ENCODE measurements around the gene EIF4EBP2. TPM values are rescaled to one million over a fixed set of nuclear protein-coding genes. Genes with fewer than 3 reads are reported as not detected.

EIF4EBP2 gene, protein sequence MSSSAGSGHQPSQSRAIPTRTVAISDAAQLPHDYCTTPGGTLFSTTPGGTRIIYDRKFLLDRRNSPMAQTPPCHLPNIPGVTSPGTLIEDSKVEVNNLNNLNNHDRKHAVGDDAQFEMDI
- 32.9 TPM for total RNA-seq
- polyA plus RNA-seq (ENCODE audit: insufficient read depth in 1 of 8, insufficient read length in 8 of 8, low replicate concordance in 1 of 8) = 10 to 100 TPM; 43.0 to 69.8 (median 62.0) TPM
- long read RNA-seq, donor 1, full-length matches to known transcripts = 19 of 19 reads
- long read RNA-seq, donor 1, partial matches to known transcripts = 0 of 19 reads
- long read RNA-seq, donor 1, other reads (novel, unspliced or antisense) = 0 of 19 reads
- long read RNA-seq, donor 2, full-length matches to known transcripts = 3 of 3 reads
- long read RNA-seq, donor 2, partial matches to known transcripts = 0 of 3 reads
- long read RNA-seq, donor 2, other reads (novel, unspliced or antisense) = 0 of 3 reads
- long read RNA-seq, donor 3, full-length matches to known transcripts = 46 of 46 reads
- long read RNA-seq, donor 3, partial matches to known transcripts = 0 of 46 reads
- long read RNA-seq, donor 3, other reads (novel, unspliced or antisense) = 0 of 46 reads
- long read RNA-seq, donor 4, full-length matches to known transcripts = 42 of 49 reads
- long read RNA-seq, donor 4, partial matches to known transcripts = 7 of 49 reads
- long read RNA-seq, donor 4, other reads (novel, unspliced or antisense) = 0 of 49 reads
- long read RNA-seq, donor 5, full-length matches to known transcripts = 72 of 92 reads
- long read RNA-seq, donor 5, partial matches to known transcripts = 20 of 92 reads
- long read RNA-seq, donor 5, other reads (novel, unspliced or antisense) = 0 of 92 reads
- long read RNA-seq, donor 6, full-length matches to known transcripts = 54 of 117 reads
- long read RNA-seq, donor 6, partial matches to known transcripts = 63 of 117 reads
- long read RNA-seq, donor 6, other reads (novel, unspliced or antisense) = 0 of 117 reads
- long read RNA-seq, donor 7, full-length matches to known transcripts = 52 of 63 reads
- long read RNA-seq, donor 7, partial matches to known transcripts = 11 of 63 reads
- long read RNA-seq, donor 7, other reads (novel, unspliced or antisense) = 0 of 63 reads
- long read RNA-seq, donor 8, full-length matches to known transcripts = 20 of 27 reads
- long read RNA-seq, donor 8, partial matches to known transcripts = 7 of 27 reads
- long read RNA-seq, donor 8, other reads (novel, unspliced or antisense) = 0 of 27 reads
- long read RNA-seq, donor 9, full-length matches to known transcripts = 33 of 39 reads
- long read RNA-seq, donor 9, partial matches to known transcripts = 6 of 39 reads
- long read RNA-seq, donor 9, other reads (novel, unspliced or antisense) = 0 of 39 reads
- long read RNA-seq, donor 10, full-length matches to known transcripts = 67 of 80 reads
- long read RNA-seq, donor 10, partial matches to known transcripts = 7 of 80 reads
- long read RNA-seq, donor 10, other reads (novel, unspliced or antisense) = 6 of 80 reads
- long read RNA-seq, donor 11, full-length matches to known transcripts = 25 of 64 reads
- long read RNA-seq, donor 11, partial matches to known transcripts = 39 of 64 reads
- long read RNA-seq, donor 11, other reads (novel, unspliced or antisense) = 0 of 64 reads

DNA sequence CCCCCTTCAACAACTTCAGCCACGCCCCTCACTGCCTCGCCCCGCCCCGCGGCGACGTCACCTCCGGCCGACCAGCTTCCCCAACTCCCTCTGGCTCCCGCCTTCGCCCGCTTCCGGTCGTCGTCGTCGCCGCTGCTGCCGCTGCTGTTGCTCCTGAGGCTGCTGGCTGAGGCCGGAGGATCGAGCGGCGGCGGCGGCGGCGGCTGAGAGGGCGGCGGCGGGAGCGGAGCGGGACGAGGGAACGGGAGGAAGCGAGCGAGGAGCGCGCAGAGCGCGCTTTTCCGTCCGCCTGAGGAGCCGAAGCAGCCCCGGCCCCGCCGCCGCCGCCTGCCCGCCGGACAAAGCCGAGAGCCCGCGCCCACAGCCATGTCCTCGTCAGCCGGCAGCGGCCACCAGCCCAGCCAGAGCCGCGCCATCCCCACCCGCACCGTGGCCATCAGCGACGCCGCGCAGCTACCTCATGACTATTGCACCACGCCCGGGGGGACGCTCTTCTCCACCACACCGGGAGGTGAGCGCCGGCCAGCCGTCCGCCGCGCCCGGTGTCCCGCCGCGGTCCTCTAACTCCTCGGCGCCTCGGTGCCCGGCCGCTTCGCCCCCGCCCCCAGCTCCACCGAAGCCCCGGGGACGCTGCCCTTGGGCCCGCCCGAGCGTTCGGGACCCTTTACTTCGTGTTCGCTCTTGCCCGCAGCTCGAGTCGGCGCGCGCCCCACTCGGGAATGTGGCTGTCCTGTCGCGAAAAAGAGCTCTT, at the start of gene EIF4EBP2:
TSS of gene EIF4EBP2 (plus strand) at position 110 of the 751 bp plus-strand sequence. CDS start at position 367, 257 bp downstream.
- peak; percentile 98 for DNase-seq
- H3K4me1 ChIP-seq (ENCODE audit: control insufficient read depth, insufficient read depth, low read length) = peaks cover 25% of the 10 kb centered on the region
- H3K27me3 ChIP-seq (ENCODE audit: control insufficient read depth, insufficient read depth, low read length) = no peaks in the 10 kb centered on the region
- peak within 1 kb of the TSS; percentile 86 for H3K4me3 ChIP-seq (ENCODE audit: low read length)
- H3K36me3 ChIP-seq (ENCODE audit: control insufficient read depth, insufficient read depth, low read length) = no peaks in the 10 kb centered on the region
- no peaks in the 10 kb centered on the region for H3K9me3 ChIP-seq (replicated peaks; ENCODE audit: control insufficient read depth, low read depth, low read length)
- H3K27ac ChIP-seq (ENCODE audit: low read length) = peak within 1 kb of the TSS; percentile 83
- under 1% methylated on average over 101 of the region's 103 CpGs for WGBS (ENCODE audit: insufficient coverage)

DNA sequence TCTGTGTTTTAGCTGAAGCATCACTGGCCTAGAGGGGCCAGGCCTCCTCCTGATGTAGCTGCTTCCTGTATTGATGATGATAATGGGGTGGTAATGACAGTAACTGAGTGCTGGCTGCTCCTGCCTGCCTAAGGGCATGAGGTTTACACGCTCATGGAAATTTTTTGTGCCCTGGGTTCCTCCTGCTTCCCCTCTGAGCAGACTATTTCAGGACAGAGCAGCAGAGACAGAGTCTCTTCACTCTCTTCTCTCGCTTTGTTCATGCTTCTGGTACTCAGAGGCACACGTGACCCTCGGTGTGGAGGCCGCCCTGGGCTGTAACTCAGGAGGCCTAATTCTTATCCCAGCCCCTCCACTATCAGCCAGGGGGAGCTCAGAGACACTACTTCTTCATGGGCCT, 49.4 kb upstream of the EIF4EBP2 start:
- Histone ChIP-seq H3K27me3 (ENCODE audit: control insufficient read depth, insufficient read depth, low read length) (no peaks in the 10 kb centered on the region), H3K4me1 (ENCODE audit: control insufficient read depth, insufficient read depth, low read length) (peaks cover 23% of the 10 kb centered on the region), H3K9me3 (replicated peaks; ENCODE audit: control insufficient read depth, low read depth, low read length) (no peaks in the 10 kb centered on the region), H3K27ac (ENCODE audit: low read length) (no peak overlapping the region), H3K36me3 (ENCODE audit: control insufficient read depth, insufficient read depth, low read length) (no peaks in the 10 kb centered on the region), H3K4me3 (ENCODE audit: low read length) (no peak overlapping the region)
- DNase-seq = no peak
- WGBS (ENCODE audit: insufficient coverage) = 80% methylated on average over 2 of the region's 5 CpGs

GRCh38 chr10:70355051-70356021, 48.6 kb upstream of the EIF4EBP2 start:
- Histone ChIP-seq H3K4me3 (ENCODE audit: low read length) (no peak overlapping the region), H3K27me3 (ENCODE audit: control insufficient read depth, insufficient read depth, low read length) (no peaks in the 10 kb centered on the region), H3K9me3 (replicated peaks; ENCODE audit: control insufficient read depth, low read depth, low read length) (no peaks in the 10 kb centered on the region), H3K27ac (ENCODE audit: low read length) (no peak overlapping the region), H3K4me1 (ENCODE audit: control insufficient read depth, insufficient read depth, low read length) (peaks cover 23% of the 10 kb centered on the region), H3K36me3 (ENCODE audit: control insufficient read depth, insufficient read depth, low read length) (no peaks in the 10 kb centered on the region)
- DNase-seq = peak; percentile 23
- 73% methylated on average over 9 of the region's 21 CpGs for WGBS (ENCODE audit: insufficient coverage)

- H3K9me3 ChIP-seq (replicated peaks; ENCODE audit: control insufficient read depth, low read depth, low read length) = no peaks in the 10 kb centered on the region
- H3K36me3 ChIP-seq (ENCODE audit: control insufficient read depth, insufficient read depth, low read length) = no peaks in the 10 kb centered on the region
- no peak overlapping the region for H3K4me3 ChIP-seq (ENCODE audit: low read length)
- peaks cover 23% of the 10 kb centered on the region for H3K4me1 ChIP-seq (ENCODE audit: control insufficient read depth, insufficient read depth, low read length)
- 11% methylated on average over 3 of the region's 5 CpGs for WGBS (ENCODE audit: insufficient coverage)
- peak overlapping the region; percentile 59 for H3K27ac ChIP-seq (ENCODE audit: low read length)
- H3K27me3 ChIP-seq (ENCODE audit: control insufficient read depth, insufficient read depth, low read length) = no peaks in the 10 kb centered on the region
- peak; percentile 79 for DNase-seq
Measured at GRCh38 chr10:70357565-70357964, 46.4 kb upstream of the EIF4EBP2 start.

- peak overlapping the region; percentile 59 for H3K27ac ChIP-seq (ENCODE audit: low read length)
- no peaks in the 10 kb centered on the region for H3K9me3 ChIP-seq (replicated peaks; ENCODE audit: control insufficient read depth, low read depth, low read length)
- 70% methylated on average over 5 of the region's 5 CpGs for WGBS (ENCODE audit: insufficient coverage)
- H3K4me3 ChIP-seq (ENCODE audit: low read length) = no peak overlapping the region
- no peaks in the 10 kb centered on the region for H3K36me3 ChIP-seq (ENCODE audit: control insufficient read depth, insufficient read depth, low read length)
- H3K4me1 ChIP-seq (ENCODE audit: control insufficient read depth, insufficient read depth, low read length) = peaks cover 25% of the 10 kb centered on the region
- H3K27me3 ChIP-seq (ENCODE audit: control insufficient read depth, insufficient read depth, low read length) = no peaks in the 10 kb centered on the region
- DNase-seq = peak; percentile 47
Measured at GRCh38 chr10:70358446-70358845, 45.5 kb upstream of the EIF4EBP2 start.

- DNase-seq = no peak
- peaks cover 31% of the 10 kb centered on the region for H3K4me1 ChIP-seq (ENCODE audit: control insufficient read depth, insufficient read depth, low read length)
- no peak overlapping the region for H3K4me3 ChIP-seq (ENCODE audit: low read length)
- no peaks in the 10 kb centered on the region for H3K36me3 ChIP-seq (ENCODE audit: control insufficient read depth, insufficient read depth, low read length)
- no peaks in the 10 kb centered on the region for H3K27me3 ChIP-seq (ENCODE audit: control insufficient read depth, insufficient read depth, low read length)
- H3K27ac ChIP-seq (ENCODE audit: low read length) = no peak overlapping the region
- no peaks in the 10 kb centered on the region for H3K9me3 ChIP-seq (replicated peaks; ENCODE audit: control insufficient read depth, low read depth, low read length)
- WGBS (ENCODE audit: insufficient coverage) = no CpG with 5 or more reads among the region's 4 CpGs
Measured at GRCh38 chr10:70359017-70359550, 44.9 kb upstream of the EIF4EBP2 start.

DNA sequence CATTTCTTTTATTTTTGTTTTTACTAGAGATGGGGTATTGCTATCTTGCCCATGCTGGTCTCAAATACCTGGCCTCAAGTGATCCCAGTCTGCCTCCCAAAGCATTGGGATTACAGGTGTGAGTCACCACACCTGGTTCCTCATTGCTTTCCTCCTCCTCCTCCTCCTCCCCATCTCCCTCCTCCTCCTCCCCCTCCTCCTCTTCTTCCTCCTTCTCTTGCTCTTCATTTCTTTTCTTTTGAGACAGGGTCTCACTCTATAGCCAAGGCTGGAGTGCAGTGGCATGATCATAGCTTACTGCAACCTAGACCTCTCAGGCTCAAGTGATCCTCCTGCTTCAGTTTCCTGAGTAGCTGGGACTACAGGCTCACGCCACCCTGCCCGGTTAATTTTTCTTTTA, 43.7 kb upstream of the EIF4EBP2 start:
- no peak overlapping the region for H3K27ac ChIP-seq (ENCODE audit: low read length)
- WGBS (ENCODE audit: insufficient coverage) = no CpG with 5 or more reads among the region's 2 CpGs
- DNase-seq = no peak
- H3K9me3 ChIP-seq (replicated peaks; ENCODE audit: control insufficient read depth, low read depth, low read length) = no peaks in the 10 kb centered on the region
- no peaks in the 10 kb centered on the region for H3K27me3 ChIP-seq (ENCODE audit: control insufficient read depth, insufficient read depth, low read length)
- no peak overlapping the region for H3K4me3 ChIP-seq (ENCODE audit: low read length)
- H3K36me3 ChIP-seq (ENCODE audit: control insufficient read depth, insufficient read depth, low read length) = no peaks in the 10 kb centered on the region
- H3K4me1 ChIP-seq (ENCODE audit: control insufficient read depth, insufficient read depth, low read length) = peaks cover 35% of the 10 kb centered on the region

GRCh38 chr10:70362328-70362727, 41.6 kb upstream of the EIF4EBP2 start:
- WGBS (ENCODE audit: insufficient coverage) = 83% methylated on average over 2 of the region's 4 CpGs
- peaks cover 26% of the 10 kb centered on the region for H3K4me1 ChIP-seq (ENCODE audit: control insufficient read depth, insufficient read depth, low read length)
- H3K36me3 ChIP-seq (ENCODE audit: control insufficient read depth, insufficient read depth, low read length) = no peaks in the 10 kb centered on the region
- H3K27ac ChIP-seq (ENCODE audit: low read length) = no peak overlapping the region
- H3K9me3 ChIP-seq (replicated peaks; ENCODE audit: control insufficient read depth, low read depth, low read length) = no peaks in the 10 kb centered on the region
- no peaks in the 10 kb centered on the region for H3K27me3 ChIP-seq (ENCODE audit: control insufficient read depth, insufficient read depth, low read length)
- no peak for DNase-seq
- no peak overlapping the region for H3K4me3 ChIP-seq (ENCODE audit: low read length)
